NOMO-1 (cell line): Measurements from ENCODE around the gene REPIN1.

Experiments
- DNase-seq, 2 experiments: peaks; one replicate each; lab custom pipeline; 2025; ENCODE audit not compliant: unreplicated experiment in 2 of 2; lab: John Stamatoyannopoulos, UW

Gene REPIN1

GRCh38 chr7:150388709-150389531 is 20.3 kb downstream of the REPIN1 start:
- DNase-seq, result peak; percentile 78 to 88

GRCh38 chr7:150389532-150389816 is 20.9 kb downstream of the REPIN1 start:
- DNase-seq, result no peak

- no peak for DNase-seq
Observed at GRCh38 chr7:150390205-150390604, 21.6 kb downstream of the REPIN1 start.

GRCh38 chr7:150393325-150393724 is 24.7 kb downstream of the REPIN1 start:
- DNase-seq, result no peak

DNA sequence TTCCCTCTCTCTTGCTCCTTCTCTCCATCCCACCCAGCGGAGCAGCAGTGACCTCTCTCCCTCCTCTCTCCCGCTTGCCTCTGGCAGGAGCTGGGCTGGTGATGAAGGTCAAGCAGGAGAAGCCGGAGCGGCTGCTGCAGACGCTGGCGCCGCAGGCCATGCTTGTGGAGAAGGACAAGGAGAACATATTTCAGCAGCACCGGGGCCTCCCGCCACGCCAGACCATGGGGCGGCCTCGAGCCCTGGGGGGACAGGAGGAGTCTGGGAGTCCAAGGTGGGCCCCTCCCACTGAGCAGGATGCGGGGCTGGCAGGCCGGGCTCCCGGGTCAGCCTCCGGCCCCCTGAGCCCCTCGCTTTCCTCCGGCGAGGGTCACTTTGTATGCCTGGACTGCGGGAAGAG is 27.8 kb downstream of the REPIN1 start:
- no peak for DNase-seq

GRCh38 chr7:150396851-150397260 is 28.2 kb downstream of the REPIN1 start:
- no peak for DNase-seq

GRCh38 chr7:150397346-150398107 is 28.9 kb downstream of the REPIN1 start:
- DNase-seq, result no peak

DNA sequence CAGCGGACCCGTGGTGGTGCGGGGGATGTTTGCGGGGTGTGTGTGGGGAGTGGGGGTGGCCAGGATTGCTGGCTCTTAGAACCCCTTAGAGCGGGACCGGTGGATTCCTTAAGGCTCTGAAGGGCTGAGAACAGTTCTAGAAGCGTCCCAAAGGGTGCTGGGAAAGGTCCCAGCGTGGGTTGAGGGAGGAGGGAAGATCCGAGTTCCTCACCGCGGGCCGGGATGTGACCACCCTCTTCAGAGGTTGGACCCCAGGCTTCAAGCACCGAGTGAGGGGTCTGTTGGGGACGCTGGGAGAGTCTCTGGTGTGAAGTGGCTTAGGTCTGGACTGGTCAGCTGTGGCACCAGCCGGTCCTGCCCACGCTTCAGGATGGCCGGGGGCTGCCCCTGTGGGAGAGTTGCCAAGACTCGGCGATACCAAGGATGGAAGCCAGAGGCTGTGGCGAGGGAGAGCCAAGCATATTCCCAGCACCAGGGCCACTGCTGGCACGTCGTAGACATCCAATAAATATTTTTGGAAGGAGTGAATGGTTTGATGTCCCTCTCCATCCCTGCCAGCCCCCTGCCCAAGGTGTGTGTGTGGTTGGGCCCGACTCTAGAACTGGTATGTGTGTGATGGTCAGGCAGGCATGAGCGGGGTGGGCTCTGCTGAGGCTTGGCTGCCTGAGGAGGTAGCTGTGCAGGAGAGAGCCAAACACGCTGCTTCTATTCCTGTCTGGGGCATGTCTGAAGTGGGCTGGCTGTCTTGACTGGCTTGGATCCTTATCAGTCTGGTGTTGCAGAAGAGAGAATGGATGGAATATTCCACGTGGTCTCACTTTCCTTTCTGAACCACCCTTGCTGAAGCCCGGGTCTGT is 29.7 kb downstream of the REPIN1 start:
- no peak for DNase-seq

DNA sequence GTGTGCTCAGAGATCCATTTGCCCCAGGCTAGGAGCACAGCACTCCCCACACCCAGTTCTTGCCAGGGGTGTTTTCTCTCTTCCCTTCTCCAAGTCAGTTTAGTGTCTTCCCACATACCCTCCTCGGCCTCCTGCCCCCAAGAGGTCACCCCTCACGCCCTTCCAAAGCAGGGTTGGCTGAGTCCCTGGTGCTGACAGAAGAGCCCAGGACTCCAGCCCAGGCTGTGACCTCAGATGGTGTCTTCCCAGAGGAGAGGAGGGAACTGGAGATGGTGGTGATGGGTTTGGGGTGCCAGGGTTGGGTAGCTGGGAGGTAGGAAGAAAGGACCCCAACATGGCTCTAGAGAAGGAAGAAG is 30.3 kb downstream of the REPIN1 start:
- no peak for DNase-seq

GRCh38 chr7:150399421-150400007 is 30.9 kb downstream of the REPIN1 start:
- no peak for DNase-seq

DNA sequence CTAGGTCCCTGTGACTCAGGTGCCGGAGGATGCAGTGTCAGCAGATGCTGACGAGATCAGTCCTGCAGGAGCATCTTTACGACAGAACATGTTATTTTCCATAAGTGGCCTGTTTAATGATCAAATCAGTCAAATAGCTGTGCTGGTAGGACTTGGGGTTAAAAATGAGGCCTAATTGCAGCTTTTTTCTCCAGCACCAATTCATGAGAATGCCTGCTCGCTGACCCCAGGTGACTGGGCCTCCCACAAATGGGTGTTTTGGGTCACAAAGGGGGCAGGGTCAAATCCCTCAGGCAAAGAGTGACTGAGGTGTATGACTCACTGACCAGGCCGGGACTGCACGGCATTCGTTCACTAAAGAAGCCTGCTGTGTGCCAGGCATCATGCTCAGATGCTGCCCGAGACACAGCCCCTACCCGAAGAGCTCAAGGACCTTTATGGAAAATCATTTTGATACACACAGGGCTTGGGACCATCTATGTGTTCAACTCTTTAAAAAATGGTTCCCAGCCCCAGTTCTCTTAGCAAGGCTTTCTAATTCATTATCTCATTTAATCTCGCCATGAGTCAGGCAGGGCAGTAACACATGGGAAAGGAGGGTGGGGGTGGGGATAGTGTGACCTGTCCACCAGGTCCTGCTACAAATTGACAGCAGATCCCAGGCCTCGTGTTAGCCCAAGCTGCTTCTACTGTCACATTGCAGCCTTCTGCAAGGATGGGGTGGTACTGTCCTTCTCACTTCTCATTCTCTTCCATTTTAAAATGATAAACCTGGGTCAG is 31.6 kb downstream of the REPIN1 start:
- DNase-seq, result no peak

DNA sequence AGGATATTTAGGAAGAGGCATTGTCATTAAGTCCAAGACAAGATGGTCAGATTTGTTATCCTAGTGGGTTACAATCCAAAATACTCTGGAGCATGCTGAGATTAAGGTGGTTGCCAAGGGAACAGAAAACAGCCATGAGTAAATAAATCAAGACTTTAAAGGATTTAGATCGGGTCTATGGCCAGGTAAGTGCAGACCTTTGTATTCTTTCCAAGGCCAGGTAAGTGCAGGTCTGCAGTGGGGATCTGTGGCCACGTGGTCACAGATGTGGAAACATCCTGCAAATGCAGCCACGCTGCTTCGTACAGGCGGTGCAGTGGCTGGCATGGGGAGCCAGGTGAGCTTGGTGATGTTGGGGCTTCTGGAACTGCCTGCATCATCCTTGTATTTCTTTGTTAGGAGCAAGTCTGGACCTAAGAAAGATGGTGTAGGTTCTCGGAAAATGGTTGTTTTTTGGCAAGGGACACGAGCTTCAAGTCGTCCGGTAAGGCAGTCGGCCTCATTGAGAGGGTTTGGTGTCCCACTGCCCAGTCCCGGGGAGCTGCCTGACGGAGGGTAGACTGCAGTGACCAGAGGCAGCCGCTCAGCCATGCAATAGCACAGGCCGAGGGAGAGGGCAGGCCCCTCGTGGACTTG is 32.3 kb downstream of the REPIN1 start:
- DNase-seq, result no peak

GRCh38 chr7:150401424-150401790 is 32.8 kb downstream of the REPIN1 start:
- DNase-seq, result no peak

DNA sequence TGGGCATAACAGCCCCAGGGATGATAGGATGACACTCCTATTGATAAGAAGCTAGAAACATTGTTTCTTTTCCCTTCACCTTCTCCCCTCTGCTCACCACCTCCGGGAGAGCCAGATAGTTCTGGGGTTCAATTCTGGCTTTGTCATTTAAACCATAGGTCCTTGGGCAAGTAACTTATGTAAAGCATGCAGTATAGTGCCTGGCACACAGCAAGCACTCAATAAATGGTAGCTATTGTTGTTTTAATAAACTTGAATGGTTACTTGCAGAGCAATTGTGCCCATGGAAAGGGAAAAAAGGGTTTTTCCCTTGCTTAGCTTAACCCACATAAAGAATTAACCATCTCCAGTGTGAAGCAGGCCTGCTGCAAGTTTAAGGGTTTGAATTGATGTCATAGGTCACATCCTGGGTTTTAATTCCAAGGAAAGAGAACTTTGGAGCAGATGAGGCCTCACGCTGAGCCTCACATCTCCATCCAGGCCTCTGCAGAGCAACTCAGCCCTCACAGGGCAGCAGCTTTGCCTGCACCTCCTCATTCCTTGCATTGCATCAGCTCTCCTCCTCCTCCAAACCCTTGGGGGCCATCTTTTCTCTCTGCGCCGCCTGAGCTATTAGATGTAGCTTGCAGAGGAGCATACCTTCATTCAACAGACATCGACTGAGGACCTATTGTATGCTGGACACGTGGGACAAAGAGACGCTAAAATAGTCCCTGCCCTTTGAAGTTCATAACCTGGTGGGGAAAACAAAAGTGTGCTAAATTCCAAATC is 33.4 kb downstream of the REPIN1 start:
- DNase-seq, result no peak

- DNase-seq, result no peak
Observed at GRCh38 chr7:150402671-150403321, 34.2 kb downstream of the REPIN1 start.

DNA sequence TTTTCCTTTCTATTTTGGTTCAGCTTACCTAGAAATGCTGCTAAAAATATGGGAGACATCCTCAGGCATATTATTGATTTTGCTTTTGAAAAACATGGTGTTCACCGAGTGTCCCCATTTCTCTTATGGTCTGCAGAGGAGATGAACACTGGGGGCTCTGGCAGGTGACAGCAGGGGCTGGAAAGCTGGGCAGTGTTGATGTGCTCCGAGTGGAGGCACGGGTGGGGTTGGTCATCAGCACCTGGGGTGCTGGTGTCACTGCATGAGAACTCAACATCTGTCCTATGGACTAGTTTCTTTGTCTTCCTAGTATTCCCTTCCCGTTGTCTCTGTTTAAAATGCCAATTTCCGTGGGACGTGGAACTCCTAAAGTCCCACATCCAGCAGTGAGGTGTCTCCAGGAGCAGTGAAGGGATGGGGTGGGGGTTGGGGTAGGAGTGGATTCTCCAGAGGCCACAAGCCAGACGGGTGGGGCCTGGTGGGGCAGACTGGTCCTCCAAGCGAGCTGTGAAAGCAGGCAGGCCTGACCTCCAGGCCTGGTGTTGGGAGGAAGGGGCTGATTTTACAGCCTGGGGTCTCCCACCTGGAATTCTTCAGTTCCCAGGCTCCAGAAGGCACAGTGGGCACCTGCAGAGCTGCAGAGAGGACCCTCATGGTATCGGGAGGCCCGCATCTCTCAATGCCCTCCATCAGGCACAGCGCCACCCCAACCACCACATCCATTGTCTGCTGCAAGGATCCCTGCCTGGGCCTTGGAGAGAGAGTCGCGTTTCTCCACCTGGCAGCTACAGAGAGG is 35.0 kb downstream of the REPIN1 start:
- no peak for DNase-seq

GRCh38 chr7:150404172-150404804 is 35.7 kb downstream of the REPIN1 start:
- no peak for DNase-seq
